SU-DHL-6 (cell line): ENCODE data around the gene ZMIZ1.

ENCODE experiments used
- EZH2phosphoT487 ChIP-seq: fragments of 200-600 bp; sonication (generic), shearing (Covaris generic); conservative IDR thresholded peaks from 2 replicates; pipeline ENCODE4 v1.6.1; 2018; ENCODE audit warnings: mild to moderate bottlenecking, antibody characterized with exemption, low read length, moderate library complexity, mixed read lengths
- TF ChIP-seq, protein P1 (sequence below): fragments of 200-600 bp; sonication (generic); IDR thresholded peaks from one replicate; pipeline ENCODE4 v1.5.1; 2017; ENCODE audit warnings: antibody characterized with exemption, mild to moderate bottlenecking, low read length, moderate library complexity; ENCODE audit not compliant: insufficient read depth, poor library complexity, severe bottlenecking

DNA sequence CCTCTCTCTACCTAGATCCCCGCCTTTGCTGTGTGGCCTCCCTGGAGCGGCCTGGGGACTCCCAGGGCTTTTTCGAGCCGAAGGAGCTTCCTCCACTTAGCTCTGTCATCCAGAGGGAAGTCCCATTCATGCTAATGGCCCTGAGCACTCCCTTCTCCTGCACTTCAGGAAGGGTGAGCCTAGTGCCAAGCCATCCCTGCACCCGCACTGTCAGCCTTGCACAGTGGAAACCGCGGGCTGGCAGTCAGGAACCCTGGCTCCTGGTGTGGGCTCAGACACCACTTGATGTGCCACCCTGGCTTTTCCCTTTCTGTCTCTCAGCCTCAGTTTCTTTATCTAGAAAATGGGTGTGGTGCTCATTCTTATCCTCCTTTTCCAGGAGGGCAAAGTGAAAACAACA lies 131.6 kb downstream of the ZMIZ1 start:
- TF ChIP-seq, protein P1, sequence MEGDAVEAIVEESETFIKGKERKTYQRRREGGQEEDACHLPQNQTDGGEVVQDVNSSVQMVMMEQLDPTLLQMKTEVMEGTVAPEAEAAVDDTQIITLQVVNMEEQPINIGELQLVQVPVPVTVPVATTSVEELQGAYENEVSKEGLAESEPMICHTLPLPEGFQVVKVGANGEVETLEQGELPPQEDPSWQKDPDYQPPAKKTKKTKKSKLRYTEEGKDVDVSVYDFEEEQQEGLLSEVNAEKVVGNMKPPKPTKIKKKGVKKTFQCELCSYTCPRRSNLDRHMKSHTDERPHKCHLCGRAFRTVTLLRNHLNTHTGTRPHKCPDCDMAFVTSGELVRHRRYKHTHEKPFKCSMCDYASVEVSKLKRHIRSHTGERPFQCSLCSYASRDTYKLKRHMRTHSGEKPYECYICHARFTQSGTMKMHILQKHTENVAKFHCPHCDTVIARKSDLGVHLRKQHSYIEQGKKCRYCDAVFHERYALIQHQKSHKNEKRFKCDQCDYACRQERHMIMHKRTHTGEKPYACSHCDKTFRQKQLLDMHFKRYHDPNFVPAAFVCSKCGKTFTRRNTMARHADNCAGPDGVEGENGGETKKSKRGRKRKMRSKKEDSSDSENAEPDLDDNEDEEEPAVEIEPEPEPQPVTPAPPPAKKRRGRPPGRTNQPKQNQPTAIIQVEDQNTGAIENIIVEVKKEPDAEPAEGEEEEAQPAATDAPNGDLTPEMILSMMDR, result no peak
- TF ChIP-seq EZH2phosphoT487, result no peak
